ENCODE measurements around the gene TMEM43. TPM values are rescaled to one million over a fixed set of nuclear protein-coding genes. Genes with fewer than 3 reads are reported as not detected.
A peak's percentile ranks its signal among the peaks of the same experiment; 100 is the strongest.

TMEM43 gene
- total and polyA plus RNA-seq, 10 of the 15 experiments (the other 5 are each of a cell fraction or from before 2014, with no cell fraction given): 7.2 to 33.0 (median 18.5) TPM

GRCh38 chr3:14127516-14128161 lies 2.8 kb downstream of the TMEM43 start (continued):
- TF ChIP-seq, protein P1, sequence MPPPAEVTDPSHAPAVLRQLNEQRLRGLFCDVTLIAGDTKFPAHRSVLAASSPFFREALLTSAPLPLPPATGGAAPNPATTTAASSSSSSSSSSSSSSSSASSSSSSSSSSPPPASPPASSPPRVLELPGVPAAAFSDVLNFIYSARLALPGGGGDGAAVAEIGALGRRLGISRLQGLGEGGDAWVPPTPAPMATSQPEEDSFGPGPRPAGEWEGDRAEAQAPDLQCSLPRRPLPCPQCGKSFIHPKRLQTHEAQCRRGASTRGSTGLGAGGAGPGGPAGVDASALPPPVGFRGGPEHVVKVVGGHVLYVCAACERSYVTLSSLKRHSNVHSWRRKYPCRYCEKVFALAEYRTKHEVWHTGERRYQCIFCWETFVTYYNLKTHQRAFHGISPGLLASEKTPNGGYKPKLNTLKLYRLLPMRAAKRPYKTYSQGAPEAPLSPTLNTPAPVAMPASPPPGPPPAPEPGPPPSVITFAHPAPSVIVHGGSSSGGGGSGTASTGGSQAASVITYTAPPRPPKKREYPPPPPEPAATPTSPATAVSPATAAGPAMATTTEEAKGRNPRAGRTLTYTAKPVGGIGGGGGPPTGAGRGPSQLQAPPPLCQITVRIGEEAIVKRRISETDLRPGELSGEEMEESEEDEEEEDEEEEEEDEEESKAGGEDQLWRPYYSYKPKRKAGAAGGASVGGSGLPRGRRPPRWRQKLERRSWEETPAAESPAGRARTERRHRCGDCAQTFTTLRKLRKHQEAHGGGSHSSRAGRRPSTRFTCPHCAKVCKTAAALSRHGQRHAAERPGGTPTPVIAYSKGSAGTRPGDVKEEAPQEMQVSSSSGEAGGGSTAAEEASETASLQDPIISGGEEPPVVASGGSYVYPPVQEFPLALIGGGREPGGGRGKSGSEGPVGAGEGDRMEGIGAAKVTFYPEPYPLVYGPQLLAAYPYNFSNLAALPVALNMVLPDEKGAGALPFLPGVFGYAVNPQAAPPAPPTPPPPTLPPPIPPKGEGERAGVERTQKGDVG (CRISPR knock-in tag; IDR thresholded peaks at IDR 0.05): no peak
- TF ChIP-seq SUPT20H (IDR thresholded peaks at IDR 0.05; ENCODE audit: borderline replicate concordance, control insufficient read depth, low read depth, low read length): no peak
- TF ChIP-seq ZSCAN29 (IDR thresholded peaks at IDR 0.05): no peak
- no peak for TF ChIP-seq CREM (IDR thresholded peaks at IDR 0.05; ENCODE audit: low read depth)

DNA sequence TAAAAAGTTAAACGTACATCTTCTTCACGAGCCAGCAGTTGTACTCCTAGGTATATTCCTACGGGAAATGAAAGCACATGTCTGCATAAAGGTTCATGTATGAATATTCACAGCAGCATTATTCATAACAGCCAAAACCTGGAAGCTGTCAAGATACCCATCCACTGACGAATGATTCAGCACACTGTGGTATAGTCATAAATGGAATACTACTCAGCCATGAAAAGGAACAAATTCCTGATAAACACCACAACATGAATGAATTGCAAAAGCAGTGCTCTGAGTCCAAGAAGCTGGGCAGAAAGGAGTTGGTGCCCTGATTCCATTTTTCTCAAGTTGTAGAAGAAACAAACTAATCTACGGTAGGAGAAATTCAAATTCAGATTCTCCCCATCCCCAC lies 3.9 kb downstream of the TMEM43 start:
- Histone ChIP-seq H3K4me1 (ENCODE audit: control insufficient read depth, insufficient read depth, low read length) (peaks cover 8% of the 10 kb centered on the region), H3K27ac (ENCODE audit: control insufficient read depth, insufficient read depth) (no peak overlapping the region), H3K79me2 (ENCODE audit: control insufficient read depth, insufficient read depth, low read length) (peaks cover 39% of the 10 kb centered on the region), H3K36me3 (ENCODE audit: control insufficient read depth in 2 of 2, insufficient read depth in 2 of 2, low read length in 1 of 2) (peaks cover 14 to 30% of the 10 kb centered on the region in 2 experiments), H4K20me1 (ENCODE audit: control insufficient read depth, insufficient read depth) (no peaks in the 10 kb centered on the region), H3K27me3 (replicated peaks in 1 of 2; ENCODE audit: control insufficient read depth in 2 of 2, insufficient read depth in 2 of 2, low read length in 1 of 2) (no peaks in the 10 kb centered on the region), H3K4me3 (no peak overlapping the region), H2AFZ (ENCODE audit: control insufficient read depth, low read depth, low read length) (no peak overlapping the region), H3K4me2 (ENCODE audit: control insufficient read depth, insufficient read depth) (no peak overlapping the region), H3K9me3 (replicated peaks; ENCODE audit: control insufficient read depth, insufficient read depth, low read length) (no peaks in the 10 kb centered on the region), H3K9ac (ENCODE audit: control insufficient read depth, insufficient read depth, low read length) (no peak overlapping the region)
- ChIA-PET POLR2A (no interaction called here), SMC1A (ENCODE audit: uncharacterized antibody, unreplicated experiment) (interaction anchor here (1.2 kb wide), 1 partner anchor 15 kb away, joined by 3 read pairs; no protein-coding TSS in a partner anchor), CTCF (no interaction called here), RAD21 (ENCODE audit: unreplicated experiment) (no interaction called here)
- 71% methylated on average over 5 of the region's 5 CpGs for WGBS (ENCODE audit: insufficient coverage, insufficient replicate concordance, low lambda C conversion rate, missing lambda C conversion rate)
- intact Hi-C loops (cut with micrococcal nuclease; ENCODE audit: unreplicated experiment) (no loop called here), in situ Hi-C loops (cut with MboI) (no loop called here)
- BruUV-seq (replicated peaks): no TSS peak
- ATAC-seq: no peak
- DNase-seq (ENCODE audit: low read depth, low spot score): no peak
- FAIRE-seq: peak; percentile 27
- TF ChIP-seq SMAD1 (IDR thresholded peaks at IDR 0.05; ENCODE audit: low read depth, partially characterized antibody) (no peak), E4F1 (IDR thresholded peaks at IDR 0.05; ENCODE audit: borderline replicate concordance, partially characterized antibody) (no peak), MTA2 (IDR thresholded peaks at IDR 0.05; ENCODE audit: low read depth) (no peak), ZBTB33 (IDR thresholded peaks at IDR 0.05) (no peak), TBL1XR1 (IDR thresholded peaks at IDR 0.05; ENCODE audit: low read depth, low read length) (no peak), SREBF2 (IDR thresholded peaks at IDR 0.05; ENCODE audit: low read length) (no peak)
- TF ChIP-seq, protein P2, sequence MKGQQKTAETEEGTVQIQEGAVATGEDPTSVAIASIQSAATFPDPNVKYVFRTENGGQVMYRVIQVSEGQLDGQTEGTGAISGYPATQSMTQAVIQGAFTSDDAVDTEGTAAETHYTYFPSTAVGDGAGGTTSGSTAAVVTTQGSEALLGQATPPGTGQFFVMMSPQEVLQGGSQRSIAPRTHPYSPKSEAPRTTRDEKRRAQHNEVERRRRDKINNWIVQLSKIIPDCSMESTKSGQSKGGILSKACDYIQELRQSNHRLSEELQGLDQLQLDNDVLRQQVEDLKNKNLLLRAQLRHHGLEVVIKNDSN (IDR thresholded peaks at IDR 0.05; ENCODE audit: borderline replicate concordance, extremely low read length, insufficient read depth, low read depth, low read length): no peak
- TF ChIP-seq, protein P3, sequence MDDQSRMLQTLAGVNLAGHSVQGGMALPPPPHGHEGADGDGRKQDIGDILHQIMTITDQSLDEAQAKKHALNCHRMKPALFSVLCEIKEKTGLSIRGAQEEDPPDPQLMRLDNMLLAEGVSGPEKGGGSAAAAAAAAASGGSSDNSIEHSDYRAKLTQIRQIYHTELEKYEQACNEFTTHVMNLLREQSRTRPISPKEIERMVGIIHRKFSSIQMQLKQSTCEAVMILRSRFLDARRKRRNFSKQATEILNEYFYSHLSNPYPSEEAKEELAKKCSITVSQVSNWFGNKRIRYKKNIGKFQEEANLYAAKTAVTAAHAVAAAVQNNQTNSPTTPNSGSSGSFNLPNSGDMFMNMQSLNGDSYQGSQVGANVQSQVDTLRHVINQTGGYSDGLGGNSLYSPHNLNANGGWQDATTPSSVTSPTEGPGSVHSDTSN (IDR thresholded peaks at IDR 0.05; ENCODE audit: insufficient replicate concordance, low read depth, low read length): no peak
